Muscle of back (tissue), 11 donors: ENCODE results near the gene SORCS2. TPM values are rescaled to one million over a fixed set of nuclear protein-coding genes. Genes with fewer than 3 reads are reported as not detected.

Experiments
- DNase-seq, 3 donors: peaks; one replicate each; pipeline versions ENCODE4 v3.0.0 to v3.0.0-alpha.2; 2013
- polyA plus RNA-seq, 10 donors: library from polyadenylated mRNA; unstranded; fragments of 120-200 nt; gene quantifications; one replicate each; pipeline ENCODE4 v1.2.1, GENCODE V29; 2013; ENCODE audit not compliant: insufficient read length in 10 of 10

Gene SORCS2
- polyA plus RNA-seq, 10 donors: 6.5 to 21.0 (median 10.8) TPM

DNA sequence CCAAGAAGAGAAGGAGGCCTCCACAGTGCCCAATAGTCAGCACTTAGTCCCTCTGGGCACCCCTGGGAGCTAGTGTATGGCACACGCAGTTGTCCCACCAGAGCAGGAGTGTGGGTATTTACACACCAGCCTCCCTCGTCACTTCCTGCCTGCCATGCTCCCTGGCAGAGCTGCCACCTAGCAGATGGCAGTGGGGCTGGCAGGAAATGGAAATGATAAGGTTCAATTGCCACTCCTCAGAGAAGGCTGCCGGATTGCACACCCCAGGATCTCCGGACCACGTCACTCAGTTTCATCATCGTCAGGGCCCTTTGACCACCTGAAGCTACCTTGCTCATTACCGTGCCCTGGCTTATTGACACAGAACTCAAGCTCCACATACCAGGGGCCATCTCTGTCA lies 415.7 kb downstream of the SORCS2 start:
- no peak for DNase-seq

DNA sequence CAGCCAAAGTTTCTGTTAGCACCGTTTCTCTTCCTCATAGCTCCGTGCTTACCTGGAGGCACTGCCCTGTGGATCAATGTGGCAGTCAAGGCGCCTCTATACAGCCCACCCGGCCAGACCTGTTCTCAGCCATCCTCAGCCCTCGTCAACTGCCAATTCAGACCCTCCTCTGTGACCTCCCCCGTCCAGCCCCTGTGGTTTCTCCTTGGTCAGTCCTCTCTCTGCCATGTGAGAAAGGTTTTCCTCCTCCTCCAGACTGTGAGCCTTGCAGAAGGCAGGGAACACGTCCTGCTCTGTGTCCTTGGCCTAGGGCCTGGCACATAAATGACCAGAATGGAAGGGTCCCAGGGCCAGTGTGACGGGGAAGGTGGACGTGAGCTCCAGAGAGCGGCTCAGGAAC lies 417.0 kb downstream of the SORCS2 start:
- DNase-seq: no peak

DNA sequence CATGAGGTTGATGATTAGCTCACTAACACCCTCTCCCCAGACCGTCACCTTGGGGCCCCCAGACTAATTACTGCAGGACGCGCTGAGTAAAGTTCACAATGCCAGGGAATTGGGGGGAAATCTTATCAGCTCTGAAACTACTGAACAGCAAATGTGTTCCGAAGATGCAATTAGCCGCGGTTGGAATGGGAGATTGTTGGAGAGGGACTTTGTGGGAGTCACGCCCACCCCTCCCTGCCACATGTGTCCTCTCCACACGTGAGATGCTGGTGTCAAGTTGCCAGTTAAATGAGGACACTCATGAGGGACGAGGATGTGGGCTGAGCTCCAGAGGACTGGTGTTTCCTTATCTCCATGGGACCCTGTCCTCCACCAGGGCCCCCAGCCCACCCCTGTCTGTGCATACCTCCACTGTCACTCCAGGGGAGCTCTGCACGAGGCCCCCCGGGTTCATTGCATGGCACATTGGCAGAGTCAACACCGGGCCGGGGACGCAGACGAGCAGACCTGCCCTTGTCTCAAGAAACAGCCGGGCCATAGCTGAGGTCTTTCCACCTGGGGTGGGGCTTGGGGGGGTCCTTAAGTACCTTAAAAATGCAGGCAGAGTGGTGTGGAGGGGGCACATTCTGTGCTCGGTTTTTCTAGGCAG lies 417.8 kb downstream of the SORCS2 start:
- DNase-seq: no peak

DNA sequence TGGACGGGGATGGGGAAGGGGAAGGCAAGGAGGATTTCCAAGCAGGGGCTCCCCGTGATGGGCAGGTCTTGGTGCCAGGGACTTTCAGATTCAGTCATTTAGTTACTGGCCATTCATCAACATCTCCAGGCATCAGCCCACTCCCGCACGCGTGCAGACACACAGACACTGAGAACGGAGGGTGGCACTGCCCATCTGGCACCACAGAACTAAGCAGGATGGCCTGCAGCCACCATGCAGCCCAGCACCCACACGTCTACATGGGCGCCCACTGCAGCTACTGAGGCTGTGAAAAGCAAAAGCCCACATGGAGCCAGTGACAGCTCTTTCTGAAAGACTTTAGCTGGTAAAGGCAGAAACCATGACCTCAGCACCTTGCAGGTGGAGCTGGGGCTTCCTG lies 418.5 kb downstream of the SORCS2 start:
- no peak for DNase-seq

DNA sequence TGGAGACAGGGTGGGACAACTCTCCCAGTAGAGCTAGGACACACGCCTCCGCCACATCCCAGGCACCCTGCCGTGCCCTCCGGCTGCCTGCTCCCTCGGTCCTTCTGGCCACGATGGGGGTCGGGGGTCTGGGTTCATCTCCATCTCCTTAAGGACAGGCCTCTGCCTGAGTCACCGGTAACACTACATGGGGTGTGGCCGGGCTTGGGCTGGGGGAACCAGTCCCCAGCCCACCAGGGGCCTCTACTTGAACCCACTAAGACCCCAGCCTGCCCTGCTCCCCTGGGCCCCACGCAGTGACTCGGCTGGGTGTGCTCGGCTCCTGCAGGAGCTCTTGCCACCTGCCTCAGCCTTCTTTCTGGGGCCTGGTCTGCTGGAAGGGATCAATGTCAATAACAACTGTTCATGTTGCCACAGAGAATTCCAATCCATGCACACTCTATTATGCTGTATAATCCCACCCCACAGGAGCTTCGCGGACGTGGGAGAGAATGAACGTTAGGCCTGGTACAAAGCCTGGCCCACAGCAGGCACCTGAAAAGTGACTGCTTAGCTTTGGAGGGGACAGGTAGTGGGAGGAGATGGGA lies 420.1 kb downstream of the SORCS2 start:
- DNase-seq: no peak

DNA sequence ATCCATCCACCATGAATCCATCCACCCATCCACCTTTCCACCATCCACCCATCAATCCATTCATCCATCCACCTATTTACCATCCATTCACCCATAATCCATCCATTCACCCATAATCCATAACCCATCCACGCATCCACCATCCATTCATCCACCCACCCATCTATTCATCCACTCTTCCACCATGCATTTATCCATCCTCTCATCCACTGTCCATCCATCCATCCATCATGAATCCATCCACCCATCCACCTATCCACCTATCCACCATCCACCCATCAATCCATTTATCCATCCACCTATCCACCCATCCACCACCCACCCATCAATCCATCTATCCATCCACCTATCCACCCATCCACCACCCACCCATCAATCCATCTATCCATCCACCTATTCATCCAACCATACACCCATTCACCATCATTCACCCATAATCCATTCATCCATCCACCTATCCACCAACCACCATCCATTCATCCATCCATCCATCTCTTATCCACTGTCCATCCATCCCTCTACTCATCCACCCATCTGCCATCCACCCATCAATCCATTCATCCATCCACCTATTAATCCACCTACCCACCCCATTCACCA lies 422.1 kb downstream of the SORCS2 start:
- DNase-seq: no peak

DNA sequence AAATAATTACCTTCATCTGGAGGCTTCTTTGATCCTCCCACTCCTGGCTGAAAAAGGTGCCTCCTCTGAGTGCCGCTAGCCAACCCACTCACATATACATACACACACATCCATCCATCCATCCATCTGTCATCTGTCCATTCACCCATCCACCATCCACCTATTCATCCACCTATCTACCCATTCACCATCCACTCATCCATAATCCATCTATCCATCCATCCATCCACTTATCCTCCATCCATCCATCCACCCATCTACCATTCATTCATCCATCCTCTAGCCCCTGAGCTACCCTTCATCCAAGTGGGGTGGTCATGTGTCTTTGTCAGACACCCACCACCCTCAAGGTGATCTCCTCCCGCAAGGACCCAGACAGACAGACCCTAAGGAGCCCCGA lies 423.9 kb downstream of the SORCS2 start:
- no peak for DNase-seq

DNA sequence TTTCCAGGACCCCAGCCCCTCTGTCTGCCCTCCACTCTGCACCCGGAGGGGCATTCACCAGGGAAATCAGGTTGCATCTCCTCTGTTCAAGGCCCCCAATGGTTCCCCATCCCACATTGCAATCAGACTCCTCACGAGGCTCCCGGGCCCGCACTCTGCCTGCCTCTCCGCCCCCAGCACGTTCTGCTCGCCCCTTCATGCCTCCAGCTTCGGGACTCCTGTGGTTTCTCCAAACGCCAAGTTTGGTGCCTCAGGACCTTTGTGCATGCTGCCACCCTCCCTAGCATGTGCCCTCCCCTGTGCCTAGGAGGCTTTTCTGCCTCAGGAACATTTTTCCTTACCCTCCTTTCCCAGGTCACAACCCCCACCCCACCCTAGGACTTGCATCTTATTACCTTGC lies 426.0 kb downstream of the SORCS2 start:
- DNase-seq: no peak

DNA sequence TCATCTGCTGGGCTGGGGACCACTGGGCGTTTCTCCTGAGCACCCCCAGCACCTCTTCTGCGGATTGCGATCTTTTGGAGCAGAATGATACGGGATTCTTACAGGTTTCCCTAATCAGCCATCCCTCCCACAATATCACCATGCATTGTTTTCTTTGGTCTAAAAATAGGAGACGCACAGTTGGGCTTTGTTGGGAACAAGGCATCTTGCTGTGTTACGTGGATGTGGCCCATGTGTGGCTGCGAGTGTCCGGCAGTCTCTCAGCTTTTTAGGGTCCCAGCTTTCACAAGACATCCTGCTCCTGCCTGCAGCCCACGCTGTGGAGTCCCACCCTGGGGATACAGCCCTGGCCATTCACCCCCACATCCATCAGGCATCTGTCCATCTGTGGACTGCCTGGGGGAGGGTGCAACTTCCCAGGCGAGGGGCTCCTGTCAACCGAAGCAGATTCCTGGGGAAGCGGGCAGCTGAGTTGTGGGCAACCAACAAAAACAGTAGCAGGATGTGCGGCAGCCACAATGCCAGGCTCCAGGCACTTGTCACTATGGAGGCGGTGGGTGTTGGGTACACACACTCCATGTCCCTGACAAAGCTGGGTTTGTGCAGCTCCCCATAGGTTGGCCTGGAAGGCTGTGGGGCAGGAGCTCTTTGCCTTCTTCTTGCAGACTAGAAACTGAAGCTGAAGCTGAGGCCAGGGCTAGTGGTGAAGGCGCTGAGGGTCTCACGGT lies 427.9 kb downstream of the SORCS2 start:
- DNase-seq: no peak

DNA sequence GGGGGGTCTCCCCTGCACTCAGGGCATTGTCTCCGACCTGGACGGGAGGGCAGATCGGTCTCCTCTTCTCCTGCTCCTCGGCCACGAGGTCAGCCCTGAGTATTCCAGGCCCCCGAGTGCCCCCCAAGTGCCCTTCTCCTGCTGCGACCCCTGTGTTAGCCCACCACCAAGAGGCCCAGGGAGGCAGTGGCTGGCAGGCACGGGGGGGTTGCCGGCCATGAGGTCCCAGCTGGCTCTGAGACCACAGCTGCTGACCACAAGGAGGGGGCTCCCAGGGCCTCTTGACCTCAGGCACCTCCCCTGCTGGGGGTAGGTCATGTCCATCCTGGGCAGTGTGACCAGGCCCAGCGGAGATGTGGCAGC lies 428.5 kb downstream of the SORCS2 start:
- no peak for DNase-seq

DNA sequence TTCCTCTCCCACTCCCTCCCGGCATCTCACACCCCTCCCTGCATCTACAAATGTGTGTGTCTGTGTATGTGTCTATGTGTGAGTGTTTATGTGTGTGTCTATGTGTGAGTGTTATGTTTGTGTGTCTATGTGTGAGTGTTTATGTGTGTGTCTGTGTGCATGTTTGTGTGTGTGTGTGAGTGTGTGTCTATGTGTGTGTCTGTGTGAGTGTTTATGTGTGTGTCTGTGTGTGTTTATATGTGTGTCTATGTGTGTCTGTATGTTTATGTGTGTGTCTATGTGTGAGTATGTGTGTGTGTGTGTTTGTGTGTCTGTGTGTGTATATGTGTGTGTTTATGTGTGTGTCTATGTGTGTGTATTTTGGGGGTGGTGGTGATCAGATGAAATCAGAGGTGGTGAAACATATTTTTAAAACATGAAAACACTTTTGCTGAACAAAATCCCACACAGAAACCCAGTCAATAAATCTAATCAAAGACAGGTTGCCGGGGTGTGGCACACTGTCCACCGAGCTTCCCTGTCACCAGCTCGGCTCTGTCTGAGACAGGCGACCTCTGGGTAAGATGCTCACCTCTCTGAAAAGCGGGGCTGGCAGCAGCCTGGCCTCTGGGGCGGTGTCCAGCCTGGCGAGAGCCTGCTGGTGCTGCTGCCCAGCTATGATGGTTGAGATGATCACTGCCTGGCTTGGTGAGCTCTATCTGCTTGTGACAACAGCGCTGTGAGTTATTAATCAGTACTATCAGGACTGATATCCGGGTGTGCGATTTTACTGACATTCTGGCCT lies 429.1 kb downstream of the SORCS2 start:
- DNase-seq: no peak

DNA sequence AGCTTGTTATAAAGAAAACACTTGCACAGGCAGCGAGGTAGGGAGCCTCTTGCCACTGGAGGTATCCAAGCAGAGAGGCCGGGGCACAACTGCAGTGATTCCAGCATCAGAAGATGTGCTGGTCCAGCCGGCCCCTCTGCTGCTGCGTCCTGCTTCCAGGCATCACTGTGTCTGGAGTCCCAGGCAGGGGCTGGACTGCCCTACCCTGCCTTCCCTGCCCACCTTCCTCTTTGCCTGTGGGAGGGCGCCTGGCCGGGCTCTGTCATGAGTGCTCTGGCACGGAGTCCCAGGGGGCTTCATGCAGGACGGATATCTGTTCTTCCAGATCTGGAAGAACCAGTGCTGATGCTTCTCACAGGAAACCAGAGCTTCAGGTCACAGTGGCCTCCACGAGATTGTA lies 430.0 kb downstream of the SORCS2 start:
- no peak for DNase-seq

DNA sequence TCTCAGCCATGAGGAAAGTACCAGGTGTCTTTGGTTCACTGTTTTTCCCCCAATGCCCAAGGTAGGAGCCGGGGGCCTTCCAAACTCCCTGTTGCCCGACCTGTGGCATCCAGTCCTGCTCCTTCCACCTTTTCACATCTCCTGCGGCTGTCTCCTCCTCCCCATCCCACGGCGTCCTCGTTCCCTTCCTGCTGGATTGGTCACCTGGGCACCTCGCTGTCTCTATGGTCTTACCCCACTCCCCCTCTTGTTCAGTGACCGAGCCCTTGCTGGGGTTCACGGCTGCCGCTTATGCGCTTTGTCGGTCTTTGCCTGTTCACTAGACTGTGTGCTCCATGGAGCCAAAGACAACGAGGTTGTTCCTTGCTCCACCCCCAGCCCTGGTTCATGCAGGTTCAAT lies 431.1 kb downstream of the SORCS2 start:
- no peak for DNase-seq

DNA sequence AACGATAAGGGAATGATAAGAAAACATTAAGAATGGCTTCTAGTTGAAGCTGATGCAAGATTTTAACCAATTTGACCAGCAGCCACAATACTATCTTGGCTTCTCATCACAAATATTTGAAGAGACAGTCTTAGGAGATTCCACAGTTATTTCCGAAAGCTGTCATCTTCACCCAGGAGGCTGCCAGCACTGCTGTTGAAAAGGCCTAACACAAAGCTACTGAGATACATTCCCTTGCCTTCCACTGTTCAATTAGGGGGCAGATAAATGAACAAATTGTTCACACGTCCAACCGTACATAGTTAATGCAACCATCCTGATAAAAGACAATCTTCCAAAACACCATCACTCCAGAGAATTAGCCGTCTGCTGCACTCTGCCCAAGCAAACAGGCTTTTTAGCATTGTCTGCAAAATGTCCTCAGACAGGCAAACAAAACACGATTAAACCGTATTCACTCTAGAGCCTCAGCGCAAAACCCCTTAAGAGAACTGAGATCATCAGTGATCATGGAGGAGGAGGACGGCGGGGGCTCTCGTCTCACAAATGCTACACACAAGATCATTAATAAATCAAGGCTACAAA lies 432.1 kb downstream of the SORCS2 start:
- DNase-seq: no peak

DNA sequence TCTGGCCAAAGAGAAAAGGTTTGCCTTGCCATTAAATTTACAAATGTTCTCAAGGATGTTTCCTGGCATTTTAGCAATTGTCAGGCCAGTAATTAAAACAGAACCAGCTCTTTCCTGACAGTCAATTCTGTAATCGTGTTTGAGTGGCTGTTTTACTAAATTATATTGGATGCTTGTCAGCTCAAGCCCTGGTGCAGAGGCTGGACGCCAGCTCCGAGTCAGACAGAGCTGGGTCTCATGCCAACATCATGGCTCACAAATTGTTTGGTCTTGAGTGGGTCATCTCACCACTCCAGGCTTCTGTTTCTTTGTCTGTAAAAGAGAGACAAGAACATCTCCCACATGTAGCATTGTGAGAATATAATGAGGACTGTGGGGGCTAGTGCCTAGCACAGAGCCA lies 432.7 kb downstream of the SORCS2 start:
- no peak for DNase-seq

DNA sequence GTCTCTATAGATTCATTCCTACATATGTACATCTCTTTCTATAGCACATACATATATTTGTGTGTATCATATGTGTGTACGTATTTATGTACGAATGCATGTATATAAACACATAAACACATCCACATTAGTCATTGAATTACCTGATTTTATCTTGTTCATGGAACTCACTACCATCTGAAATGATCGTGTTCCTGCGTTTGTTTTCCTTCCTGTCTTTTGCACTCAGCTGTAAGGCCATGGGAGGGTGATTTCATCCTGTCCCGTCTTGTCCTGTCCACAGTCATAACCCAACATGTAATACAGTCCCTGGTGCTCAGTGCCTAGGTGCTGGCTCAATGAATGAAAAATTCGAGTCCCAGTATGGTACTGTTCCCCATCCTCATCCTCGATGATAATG lies 434.2 kb downstream of the SORCS2 start:
- no peak for DNase-seq

DNA sequence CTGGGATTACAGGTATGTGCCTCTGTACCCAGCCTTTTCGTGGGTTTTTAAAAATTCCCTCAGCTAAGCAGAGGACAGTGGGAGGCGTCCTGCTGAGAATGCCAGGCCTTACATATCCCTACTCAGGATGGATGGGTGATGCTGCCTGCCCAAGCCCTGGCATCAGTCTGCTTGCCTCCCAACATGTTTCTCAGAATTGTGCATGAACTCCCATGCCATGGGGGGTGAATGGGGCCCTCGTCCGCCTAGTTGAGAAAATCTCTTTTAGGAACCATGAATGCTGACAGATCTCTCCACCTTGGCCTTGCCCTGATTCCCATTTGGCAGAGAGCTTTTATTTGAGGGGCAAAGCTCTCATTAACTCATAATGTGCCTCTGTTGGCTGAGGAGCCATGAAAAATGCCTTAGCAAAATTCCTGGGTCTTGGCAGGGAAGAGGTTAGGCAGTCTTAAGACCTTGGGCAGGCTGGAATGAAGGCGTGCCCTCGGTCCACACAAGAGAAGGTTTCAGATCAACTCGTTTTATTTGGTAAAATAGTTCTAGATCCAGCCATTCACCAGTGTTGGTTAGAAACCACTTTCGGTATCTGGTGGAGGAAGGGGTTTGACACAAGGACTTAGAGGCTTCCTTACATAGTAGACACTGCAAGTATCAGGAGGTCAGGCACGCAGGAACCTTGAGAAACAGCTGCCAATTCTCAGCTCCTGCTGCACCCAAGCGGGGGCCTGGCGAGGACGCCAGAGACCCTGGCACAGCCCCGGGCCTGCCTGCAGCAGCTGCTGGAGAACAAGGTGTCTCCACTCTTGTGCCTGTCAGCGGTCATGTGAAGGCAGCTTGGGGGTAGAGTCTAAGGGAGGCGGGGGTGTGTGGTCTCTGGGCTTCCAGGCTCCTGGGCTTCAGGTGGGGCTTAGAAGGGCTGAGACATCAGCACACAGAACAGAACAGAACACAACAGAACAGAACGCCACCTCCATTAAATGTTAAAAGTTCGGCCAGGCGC lies 435.2 kb downstream of the SORCS2 start:
- DNase-seq: no peak

DNA sequence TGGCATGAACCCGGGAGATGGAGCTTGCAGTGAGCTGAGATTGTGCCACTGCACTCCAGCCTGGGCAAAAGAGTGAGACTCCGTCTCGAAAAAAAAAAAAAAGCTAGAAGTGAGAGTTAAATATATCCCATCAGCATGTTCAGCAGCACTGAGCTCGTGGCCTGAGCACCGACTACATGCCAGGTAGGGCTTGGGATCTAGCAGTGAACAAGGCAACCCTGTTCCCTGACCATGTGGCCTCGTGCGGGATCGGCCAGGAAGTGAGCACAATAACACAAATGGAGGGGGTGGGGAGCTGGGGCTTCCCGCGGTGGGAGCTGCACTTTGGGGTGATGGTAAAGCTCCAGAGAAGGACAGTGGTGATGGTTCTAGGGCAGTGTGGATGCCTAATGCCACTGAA lies 436.1 kb downstream of the SORCS2 start:
- no peak for DNase-seq

DNA sequence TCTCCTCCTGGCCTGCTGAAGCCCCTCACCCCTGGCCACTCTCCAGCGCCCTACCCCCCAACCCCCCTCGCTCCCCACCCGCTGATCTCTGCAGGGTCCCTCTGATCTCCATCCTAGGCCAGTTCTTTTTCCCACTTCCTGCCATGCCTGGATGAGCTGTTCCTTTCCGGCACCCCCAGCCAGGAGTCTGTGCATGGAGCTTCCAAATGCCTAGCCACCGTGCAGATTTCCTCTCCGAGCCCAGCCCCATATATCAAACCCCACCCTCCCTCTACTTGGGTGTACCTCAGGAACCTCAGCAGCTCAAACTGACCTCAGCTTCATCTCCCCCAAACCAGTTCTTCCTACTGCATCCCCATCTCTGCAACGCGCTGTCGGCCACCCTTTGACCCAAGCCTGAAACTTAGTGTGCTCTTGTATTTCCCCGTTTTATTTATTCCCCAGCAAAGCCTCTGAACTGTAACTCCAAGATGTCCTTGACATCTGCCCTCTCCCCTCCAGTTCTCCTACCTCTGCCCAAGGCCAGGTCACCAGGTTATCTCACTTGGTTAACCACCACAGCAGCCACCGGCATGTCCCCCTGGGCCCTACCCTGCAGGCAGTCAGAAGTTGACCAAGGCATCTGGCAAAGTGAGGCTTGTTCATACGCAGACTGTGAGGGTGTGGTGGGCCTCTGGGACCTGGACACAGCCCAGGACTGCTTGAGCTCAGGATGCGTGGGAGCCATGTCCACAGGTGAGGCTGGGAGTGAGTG lies 437.3 kb downstream of the SORCS2 start:
- no peak for DNase-seq
